Endodermal cell (in vitro differentiated cells): ENCODE data around the gene PFAS. TPM values are rescaled to one million over a fixed set of nuclear protein-coding genes. Genes with fewer than 3 reads are reported as not detected.

Source experiments
- DNase-seq: peaks from one replicate; pipeline ENCODE4 v3.0.0-alpha.2; 2017
- H3K27ac ChIP-seq: 2 replicates; pipeline ENCODE4 v1.5.1; 2013; ENCODE audit warnings: mild to moderate bottlenecking, low read depth, low read length, moderate library complexity
- H3K27me3 ChIP-seq: 2 replicates; pipeline ENCODE4 v1.6.1; 2013; ENCODE audit warnings: mild to moderate bottlenecking, low read length, moderate library complexity; ENCODE audit not compliant: insufficient read depth, control insufficient read depth, poor library complexity, severe bottlenecking
- H3K36me3 ChIP-seq: 2 replicates; pipeline ENCODE4 v1.7.0; 2013; ENCODE audit warnings: mild to moderate bottlenecking, low read length, moderate library complexity; ENCODE audit not compliant: control insufficient read depth, insufficient read depth
- H3K4me1 ChIP-seq: one replicate; pipeline ENCODE4 v1.7.0; 2013; ENCODE audit warnings: low read length; ENCODE audit not compliant: control insufficient read depth, insufficient read depth
- H3K4me3 ChIP-seq: 2 replicates; pipeline ENCODE4 v1.5.1; 2013; ENCODE audit warnings: mild to moderate bottlenecking, low read length, moderate library complexity
- H3K9ac ChIP-seq: 2 replicates; pipeline ENCODE4 v1.6.1; 2013; ENCODE audit warnings: mild to moderate bottlenecking, low read length, moderate library complexity; ENCODE audit not compliant: poor library complexity, severe bottlenecking; ENCODE audit errors: extremely low read depth
- H3K9me3 ChIP-seq: 2 replicates; pipeline ENCODE4 v1.6.1; 2013; ENCODE audit warnings: mild to moderate bottlenecking, low read length, moderate library complexity; ENCODE audit not compliant: control insufficient read depth
- H3K27ac Mint-ChIP-seq: 2 replicates; pipeline ENCODE4 v1.8.0; 2020; ENCODE audit warnings: mixed read lengths
- H3K27me3 Mint-ChIP-seq: 2 replicates; pipeline ENCODE4 v1.8.0; 2021; ENCODE audit warnings: mild to moderate bottlenecking, mixed read lengths; ENCODE audit not compliant: insufficient read depth
- H3K36me3 Mint-ChIP-seq: 2 replicates; pipeline ENCODE4 v1.8.0; 2020; ENCODE audit warnings: low read depth, mixed read lengths
- H3K4me1 Mint-ChIP-seq: 2 replicates; pipeline ENCODE4 v1.8.0; 2020; ENCODE audit warnings: mixed read lengths
- H3K4me3 Mint-ChIP-seq: 2 replicates; pipeline ENCODE4 v1.8.0; 2020; ENCODE audit warnings: mild to moderate bottlenecking, moderate library complexity, mixed read lengths
- H3K9me3 Mint-ChIP-seq: 2 replicates; pipeline ENCODE4 v1.8.0; 2020; ENCODE audit warnings: mild to moderate bottlenecking, mixed read lengths
- whole genome bisulfite sequencing, 2 experiments: methylation state at CpG; one replicate each; pipeline versions ENCODE4 v1.1.5 to v1.1.7; 2013; ENCODE audit warnings: missing lambda C conversion rate in 2 of 2, mixed read lengths in 1 of 2; ENCODE audit not compliant: insufficient coverage in 1 of 2, insufficient read length in 1 of 2; 5-methylcytosine and 5-hydroxymethylcytosine counted together
- total RNA-seq, 2 donors: library from RNA; stranded (reverse); fragmentation: NEBNext Ultra II Directional in 1 of 2; extraction: Animal tissue kit (Norgen Biotek cat#: 25700) in 1 of 2; gene quantifications; 2 replicates in 1 of 2; 3 replicates in 1 of 2; pipeline ENCODE4 v1.2.1, GENCODE V29; 2021
- TF ChIP-seq, protein P1 (sequence below): fragments of 200-600 bp; sonication (generic); conservative IDR thresholded peaks from 2 replicates; pipeline ENCODE4 v1.5.0; 2021; ENCODE audit warnings: antibody characterized with exemption, mild to moderate bottlenecking

PFAS gene
- total RNA-seq, 2 donors from 2014 or later = 119 to 158 TPM

DNA sequence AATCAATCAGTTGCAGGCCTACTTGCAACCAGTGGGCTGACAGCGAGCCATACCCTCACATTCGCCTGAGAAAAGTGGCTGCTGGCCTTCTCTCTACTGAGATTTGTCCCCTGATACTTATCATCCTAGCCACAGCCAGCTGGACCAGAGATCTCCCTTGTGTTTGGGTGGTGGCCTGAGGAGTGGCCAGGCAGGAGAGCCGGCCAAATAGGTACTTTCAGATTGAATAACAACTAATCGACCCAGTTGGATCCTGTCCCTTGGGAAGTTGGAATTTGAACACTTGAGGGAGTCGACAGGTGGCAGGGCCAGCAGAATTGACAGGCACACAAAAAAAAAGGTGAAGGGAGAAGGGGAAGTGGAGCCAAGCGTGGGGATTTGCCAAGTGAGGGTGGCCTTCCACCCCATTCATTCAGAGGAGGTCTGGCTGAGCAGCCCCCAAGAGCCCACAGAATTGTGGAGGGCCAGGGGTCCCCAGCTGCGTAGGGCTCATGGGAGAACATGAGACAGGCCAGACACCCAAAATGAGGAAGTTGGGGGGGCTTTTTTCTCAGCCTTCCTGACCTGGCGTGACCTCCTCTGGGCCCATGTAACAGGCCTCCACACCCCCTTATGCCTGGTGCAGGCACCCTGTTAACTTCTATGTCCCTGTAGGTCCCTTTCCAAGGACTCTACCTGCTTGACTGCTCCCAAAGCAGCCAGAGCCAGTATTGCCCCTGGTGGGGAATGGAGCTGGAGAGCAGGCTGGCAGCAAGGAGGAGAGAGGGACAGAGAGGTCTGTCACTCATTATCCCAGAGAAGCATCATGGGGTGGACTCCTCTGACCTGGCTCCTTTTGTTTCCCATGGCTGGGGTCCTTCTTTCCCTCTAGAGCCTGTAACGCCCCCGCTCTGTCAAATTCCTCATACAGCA lies 36.4 kb downstream of the PFAS start:
- H3K4me1 ChIP-seq = peaks cover 3% of the 10 kb centered on the region
- Mint-ChIP-seq H3K27me3 (no peaks in the 10 kb centered on the region), H3K27ac (peak overlapping the region; percentile 53), H3K4me3 (no peak overlapping the region), H3K9me3 (no peaks in the 10 kb centered on the region), H3K36me3 (peaks cover 3% of the 10 kb centered on the region), H3K4me1 (peaks cover 11% of the 10 kb centered on the region)
- H3K27ac ChIP-seq = no peak overlapping the region
- 87 to 92% methylated on average over 7 to 10 of the region's 10 CpGs for WGBS, 2 experiments
- no peak overlapping the region for H3K4me3 ChIP-seq
- no peaks in the 10 kb centered on the region for H3K9me3 ChIP-seq
- H3K9ac ChIP-seq = no peak overlapping the region
- TF ChIP-seq, protein P1, sequence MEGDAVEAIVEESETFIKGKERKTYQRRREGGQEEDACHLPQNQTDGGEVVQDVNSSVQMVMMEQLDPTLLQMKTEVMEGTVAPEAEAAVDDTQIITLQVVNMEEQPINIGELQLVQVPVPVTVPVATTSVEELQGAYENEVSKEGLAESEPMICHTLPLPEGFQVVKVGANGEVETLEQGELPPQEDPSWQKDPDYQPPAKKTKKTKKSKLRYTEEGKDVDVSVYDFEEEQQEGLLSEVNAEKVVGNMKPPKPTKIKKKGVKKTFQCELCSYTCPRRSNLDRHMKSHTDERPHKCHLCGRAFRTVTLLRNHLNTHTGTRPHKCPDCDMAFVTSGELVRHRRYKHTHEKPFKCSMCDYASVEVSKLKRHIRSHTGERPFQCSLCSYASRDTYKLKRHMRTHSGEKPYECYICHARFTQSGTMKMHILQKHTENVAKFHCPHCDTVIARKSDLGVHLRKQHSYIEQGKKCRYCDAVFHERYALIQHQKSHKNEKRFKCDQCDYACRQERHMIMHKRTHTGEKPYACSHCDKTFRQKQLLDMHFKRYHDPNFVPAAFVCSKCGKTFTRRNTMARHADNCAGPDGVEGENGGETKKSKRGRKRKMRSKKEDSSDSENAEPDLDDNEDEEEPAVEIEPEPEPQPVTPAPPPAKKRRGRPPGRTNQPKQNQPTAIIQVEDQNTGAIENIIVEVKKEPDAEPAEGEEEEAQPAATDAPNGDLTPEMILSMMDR = no peak
- no peaks in the 10 kb centered on the region for H3K27me3 ChIP-seq
- peak; percentile 55 for DNase-seq
- no peaks in the 10 kb centered on the region for H3K36me3 ChIP-seq

DNA sequence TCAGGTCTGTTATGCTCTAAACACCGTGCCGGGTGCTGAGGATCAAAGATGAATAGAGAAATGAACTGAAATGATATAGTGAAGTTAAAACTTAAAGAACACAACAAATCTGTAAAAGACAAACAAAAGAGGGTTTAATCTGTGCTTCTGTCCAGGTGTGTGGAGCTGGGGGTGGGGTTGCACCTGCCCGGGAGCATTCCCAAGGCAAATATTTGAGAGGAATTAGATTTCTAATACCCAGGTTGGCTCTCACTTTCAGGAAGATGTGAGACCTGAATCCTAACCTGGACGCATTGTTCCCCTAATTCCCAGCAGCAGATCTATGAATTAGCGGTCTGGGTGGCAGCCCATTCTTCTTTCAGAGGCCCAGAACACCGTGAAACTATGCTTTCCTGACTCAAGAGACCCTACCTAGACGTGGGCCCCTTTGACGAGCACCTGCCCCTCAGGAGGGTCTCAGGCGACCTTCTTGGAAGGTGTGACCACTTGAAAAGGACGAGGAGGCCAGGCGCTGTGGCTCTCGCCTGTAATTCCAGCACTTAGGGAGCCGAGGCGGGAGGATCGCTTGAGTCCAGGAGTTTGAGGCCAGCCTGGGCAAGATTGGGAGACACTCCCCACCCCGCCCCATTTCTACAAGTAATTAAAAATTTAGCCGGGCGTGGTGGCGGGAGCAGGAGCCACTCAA lies 38.7 kb downstream of the PFAS start:
- peak overlapping the region; percentile 88 for H3K4me3 Mint-ChIP-seq
- peaks cover 13% of the 10 kb centered on the region for H3K4me1 Mint-ChIP-seq
- H3K9me3 Mint-ChIP-seq = no peaks in the 10 kb centered on the region
- no peaks in the 10 kb centered on the region for H3K27me3 Mint-ChIP-seq
- Histone ChIP-seq H3K9ac (peak overlapping the region; percentile 72), H3K4me3 (peak overlapping the region; percentile 80), H3K36me3 (no peaks in the 10 kb centered on the region), H3K4me1 (peaks cover 3% of the 10 kb centered on the region), H3K9me3 (no peaks in the 10 kb centered on the region), H3K27ac (peak overlapping the region; percentile 27), H3K27me3 (no peaks in the 10 kb centered on the region)
- TF ChIP-seq, protein P1 = no peak
- peaks cover 5% of the 10 kb centered on the region for H3K36me3 Mint-ChIP-seq
- H3K27ac Mint-ChIP-seq = peak overlapping the region; percentile 95
- 46 to 69% methylated on average over 9 to 17 of the region's 19 CpGs for WGBS, 2 experiments
- no peak for DNase-seq

DNA sequence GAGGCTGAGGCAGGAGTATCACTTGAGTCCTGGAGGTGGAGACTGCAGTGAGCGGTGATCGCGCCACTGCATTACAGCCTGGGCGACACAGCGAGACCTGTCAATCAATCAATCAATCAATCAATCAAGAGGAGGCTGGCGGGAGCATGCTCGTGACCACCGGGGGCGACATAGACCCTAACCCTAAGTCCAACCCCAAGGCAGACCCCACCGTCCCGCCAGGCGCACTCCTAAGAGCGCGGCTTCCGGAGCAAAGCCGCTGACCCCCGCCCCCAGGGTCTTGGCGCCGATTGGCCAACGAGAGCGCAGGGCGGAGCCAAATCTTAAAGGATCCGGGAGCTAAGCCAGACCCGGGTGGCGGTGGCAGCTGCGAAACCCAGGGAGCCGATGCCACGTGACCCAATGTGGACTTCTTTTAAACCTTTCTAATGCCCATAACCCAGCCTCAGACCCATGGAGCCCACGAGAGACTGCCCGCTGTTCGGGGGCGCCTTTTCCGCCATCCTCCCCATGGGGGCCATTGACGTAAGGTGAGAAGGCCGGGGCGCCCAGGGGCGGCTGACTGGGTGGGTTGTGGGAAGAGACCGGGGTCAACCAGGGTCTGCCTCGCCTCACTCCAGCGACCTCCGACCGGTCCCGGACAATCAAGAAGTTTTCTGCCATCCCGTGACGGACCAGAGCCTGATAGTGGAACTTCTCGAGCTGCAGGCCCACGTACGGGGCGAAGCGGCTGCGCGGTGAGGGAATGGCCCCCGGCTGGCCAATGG lies 39.4 kb downstream of the PFAS start, which contains the start of gene RANGRF:
RANGRF (plus strand) TSS at position 335 of the 767 bp plus-strand sequence; CDS start at position 454, 119 bp downstream.
- 0 to 1% methylated on average over 21 to 53 of the region's 53 CpGs for WGBS, 2 experiments
- Histone ChIP-seq H3K27me3 (no peaks in the 10 kb centered on the region), H3K27ac (peak within 1 kb of the TSS; percentile 45), H3K9ac (peak within 1 kb of the TSS; percentile 72), H3K4me1 (peaks cover 3% of the 10 kb centered on the region), H3K9me3 (no peaks in the 10 kb centered on the region), H3K4me3 (peak within 1 kb of the TSS; percentile 80), H3K36me3 (no peaks in the 10 kb centered on the region)
- peak within 1 kb of the TSS; percentile 88 for H3K4me3 Mint-ChIP-seq
- TF ChIP-seq, protein P1 = peak; percentile 35
- H3K27me3 Mint-ChIP-seq = no peaks in the 10 kb centered on the region
- DNase-seq = peak; percentile 99
- peak within 1 kb of the TSS; percentile 95 for H3K27ac Mint-ChIP-seq
- peaks cover 5% of the 10 kb centered on the region for H3K36me3 Mint-ChIP-seq
- peaks cover 13% of the 10 kb centered on the region for H3K4me1 Mint-ChIP-seq
- H3K9me3 Mint-ChIP-seq = no peaks in the 10 kb centered on the region
